Left ventricle myocardium inferior (tissue), 1 donor: ENCODE measurements around the gene GRIN2A. TPM values are rescaled to one million over a fixed set of nuclear protein-coding genes. Genes with fewer than 3 reads are reported as not detected.

Experiments
- DNase-seq: peaks from one replicate; pipeline ENCODE4 v3.0.0-alpha.2; 2020
- H3K27ac ChIP-seq: fragments of 200-600 bp; replicated peaks from 2 replicates; pipeline ENCODE4 v1.8.0; 2021
- H3K27me3 ChIP-seq: fragments of 200-600 bp; 2 replicates; pipeline ENCODE4 v1.8.0; 2021; ENCODE audit warnings: low read depth
- H3K36me3 ChIP-seq: fragments of 200-600 bp; 2 replicates; pipeline ENCODE4 v1.8.0; 2021
- H3K4me1 ChIP-seq: fragments of 200-600 bp; 2 replicates; pipeline ENCODE4 v1.8.0; 2021
- H3K4me3 ChIP-seq: fragments of 200-600 bp; 2 replicates; pipeline ENCODE4 v1.8.0; 2021; ENCODE audit warnings: mild to moderate bottlenecking, moderate library complexity
- H3K9me3 ChIP-seq: fragments of 200-600 bp; replicated peaks from 2 replicates; pipeline ENCODE4 v1.8.0; 2021
- intact Hi-C: fragments of 100-400 bp; cut with micrococcal nuclease; formaldehyde crosslinking; loops from one replicate; pipeline ENCODE4 v1.11.0; 2022
- total RNA-seq: library from RNA; stranded (reverse); fragmentation: NEBNext Ultra II Directional; extraction: Animal tissue kit (Norgen Biotek cat#: 25700); gene quantifications from one replicate; pipeline ENCODE4 v1.2.1, GENCODE V29; 2021
- TF ChIP-seq, protein P1 (sequence below): fragments of 200-600 bp; IDR thresholded peaks from 2 replicates; pipeline ENCODE4 v1.8.0; 2021; ENCODE audit warnings: antibody characterized with exemption, mild to moderate bottlenecking, borderline replicate concordance
- donor health status: DM: no; HTN: yes; CAD: no; lungs with severe emphysema.

GRIN2A gene
- total RNA-seq, 1 donor from 2014 or later = 2.4 TPM

DNA sequence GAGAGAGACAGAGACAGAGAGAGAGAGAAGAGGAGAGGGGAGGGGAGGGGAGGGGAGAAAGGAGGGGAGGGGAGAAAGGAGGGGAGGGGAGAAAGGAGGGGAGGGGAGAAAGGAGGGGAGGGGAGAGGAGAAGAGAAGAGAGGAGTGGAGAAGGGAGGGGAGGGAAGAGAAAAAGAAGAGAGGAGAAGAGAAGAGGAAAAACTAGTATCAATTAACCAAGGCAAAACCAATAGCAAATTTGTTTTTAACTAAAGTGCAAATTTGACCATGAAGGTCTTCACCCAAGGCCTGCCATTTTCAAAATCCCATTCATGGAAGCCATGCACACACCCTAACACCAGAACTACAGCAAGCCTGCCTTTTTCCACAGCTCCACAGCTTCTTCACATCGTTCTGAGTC, 16.6 kb downstream of the GRIN2A start:
- TF ChIP-seq, protein P1, sequence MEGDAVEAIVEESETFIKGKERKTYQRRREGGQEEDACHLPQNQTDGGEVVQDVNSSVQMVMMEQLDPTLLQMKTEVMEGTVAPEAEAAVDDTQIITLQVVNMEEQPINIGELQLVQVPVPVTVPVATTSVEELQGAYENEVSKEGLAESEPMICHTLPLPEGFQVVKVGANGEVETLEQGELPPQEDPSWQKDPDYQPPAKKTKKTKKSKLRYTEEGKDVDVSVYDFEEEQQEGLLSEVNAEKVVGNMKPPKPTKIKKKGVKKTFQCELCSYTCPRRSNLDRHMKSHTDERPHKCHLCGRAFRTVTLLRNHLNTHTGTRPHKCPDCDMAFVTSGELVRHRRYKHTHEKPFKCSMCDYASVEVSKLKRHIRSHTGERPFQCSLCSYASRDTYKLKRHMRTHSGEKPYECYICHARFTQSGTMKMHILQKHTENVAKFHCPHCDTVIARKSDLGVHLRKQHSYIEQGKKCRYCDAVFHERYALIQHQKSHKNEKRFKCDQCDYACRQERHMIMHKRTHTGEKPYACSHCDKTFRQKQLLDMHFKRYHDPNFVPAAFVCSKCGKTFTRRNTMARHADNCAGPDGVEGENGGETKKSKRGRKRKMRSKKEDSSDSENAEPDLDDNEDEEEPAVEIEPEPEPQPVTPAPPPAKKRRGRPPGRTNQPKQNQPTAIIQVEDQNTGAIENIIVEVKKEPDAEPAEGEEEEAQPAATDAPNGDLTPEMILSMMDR = no peak
- no peak overlapping the region for H3K27ac ChIP-seq
- no peaks in the 10 kb centered on the region for H3K9me3 ChIP-seq
- no peak for DNase-seq
- intact Hi-C loops = no loop called here
- H3K4me1 ChIP-seq = no peaks in the 10 kb centered on the region
- peaks cover 53% of the 10 kb centered on the region for H3K27me3 ChIP-seq
- H3K36me3 ChIP-seq = no peaks in the 10 kb centered on the region
- H3K4me3 ChIP-seq = no peak overlapping the region

DNA sequence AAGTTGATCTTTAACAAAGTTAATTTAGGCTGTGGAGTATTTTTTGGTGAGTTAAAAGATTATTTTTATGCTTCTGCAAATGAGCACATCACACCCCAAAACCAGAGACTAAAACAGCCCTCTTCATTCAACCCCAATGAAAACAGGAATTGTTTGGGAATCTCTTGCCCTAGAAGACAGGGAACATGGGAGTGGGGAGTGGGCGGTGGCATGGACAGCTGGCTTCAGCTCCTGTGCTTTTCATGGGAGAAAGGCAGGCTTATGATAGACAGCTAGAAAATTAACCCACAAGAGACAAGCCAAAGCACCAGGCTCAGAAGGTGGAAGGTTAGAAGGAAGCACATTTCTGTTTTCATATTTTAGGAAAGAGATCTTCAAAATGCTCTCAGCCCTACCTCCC, 19.2 kb downstream of the GRIN2A start:
- Histone ChIP-seq H3K4me3 (no peak overlapping the region), H3K27me3 (peaks cover 80% of the 10 kb centered on the region), H3K36me3 (no peaks in the 10 kb centered on the region), H3K9me3 (no peaks in the 10 kb centered on the region), H3K27ac (no peak overlapping the region), H3K4me1 (no peaks in the 10 kb centered on the region)
- no peak for DNase-seq
- TF ChIP-seq, protein P1 = no peak
- intact Hi-C loops = no loop called here

- H3K27me3 ChIP-seq = peaks cover 46% of the 10 kb centered on the region
- H3K27ac ChIP-seq = no peak overlapping the region
- no peaks in the 10 kb centered on the region for H3K4me1 ChIP-seq
- no peaks in the 10 kb centered on the region for H3K9me3 ChIP-seq
- intact Hi-C loops = no loop called here
- H3K4me3 ChIP-seq = no peak overlapping the region
- no peaks in the 10 kb centered on the region for H3K36me3 ChIP-seq
- DNase-seq = no peak
- TF ChIP-seq, protein P1 = no peak
These were observed 26.1 kb downstream of the GRIN2A start for GRCh38 chr16:10156099-10156498.

DNA sequence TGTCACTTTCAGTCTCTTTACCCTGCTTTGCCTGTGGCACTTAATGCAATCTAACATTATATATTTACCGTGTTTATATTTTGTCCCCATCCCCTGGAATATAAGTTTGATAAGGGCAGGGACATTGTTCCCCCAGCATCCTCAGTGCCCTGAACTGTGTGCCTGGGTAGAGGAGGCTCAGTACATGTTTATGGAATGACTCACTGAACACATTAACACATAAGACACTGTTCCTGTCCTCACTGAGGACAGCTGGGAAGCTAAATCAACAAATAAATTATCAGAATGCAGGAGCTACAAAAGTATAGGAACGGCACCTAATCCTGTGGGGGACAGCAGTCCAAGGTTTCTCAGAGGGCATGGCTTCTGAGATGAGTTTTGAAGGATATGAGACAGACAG, 27.8 kb downstream of the GRIN2A start:
- Histone ChIP-seq H3K9me3 (no peaks in the 10 kb centered on the region), H3K4me3 (no peak overlapping the region), H3K27me3 (peaks cover 44% of the 10 kb centered on the region), H3K4me1 (no peaks in the 10 kb centered on the region), H3K27ac (no peak overlapping the region), H3K36me3 (no peaks in the 10 kb centered on the region)
- intact Hi-C loops = no loop called here
- TF ChIP-seq, protein P1 = no peak
- no peak for DNase-seq

DNA sequence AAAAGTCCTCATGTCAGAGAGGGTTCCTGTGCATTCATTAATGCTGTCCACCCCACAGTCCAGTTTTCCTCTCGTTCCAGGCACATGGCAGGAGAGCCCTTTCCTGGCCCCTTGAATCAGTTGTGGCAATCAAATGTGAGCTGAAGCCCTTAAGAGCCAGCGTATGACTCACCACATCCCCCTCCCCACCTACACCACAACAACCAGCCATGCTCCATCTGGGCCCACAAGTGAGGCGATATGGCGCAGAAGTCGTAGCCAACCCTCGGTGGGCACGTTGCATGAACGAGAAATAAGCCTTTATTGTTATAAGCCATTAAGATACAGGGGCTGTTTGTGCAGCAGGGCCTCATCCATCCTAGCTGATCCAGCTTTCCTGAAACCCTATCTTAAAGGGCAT, 28.2 kb downstream of the GRIN2A start:
- TF ChIP-seq, protein P1 = no peak
- no peaks in the 10 kb centered on the region for H3K9me3 ChIP-seq
- intact Hi-C loops = no loop called here
- peaks cover 44% of the 10 kb centered on the region for H3K27me3 ChIP-seq
- H3K27ac ChIP-seq = no peak overlapping the region
- H3K36me3 ChIP-seq = no peaks in the 10 kb centered on the region
- no peaks in the 10 kb centered on the region for H3K4me1 ChIP-seq
- no peak overlapping the region for H3K4me3 ChIP-seq
- no peak for DNase-seq

- Histone ChIP-seq H3K27me3 (peaks cover 32% of the 10 kb centered on the region), H3K27ac (no peak overlapping the region), H3K9me3 (no peaks in the 10 kb centered on the region), H3K4me1 (no peaks in the 10 kb centered on the region), H3K36me3 (no peaks in the 10 kb centered on the region), H3K4me3 (no peak overlapping the region)
- TF ChIP-seq, protein P1 = no peak
- intact Hi-C loops = no loop called here
- no peak for DNase-seq
These were observed 30.5 kb downstream of the GRIN2A start for GRCh38 chr16:10151718-10152117.
